ENCODE measurements around the gene ATP6V1F. TPM values are rescaled to one million over a fixed set of nuclear protein-coding genes. Genes with fewer than 3 reads are reported as not detected.

ATP6V1F gene
- polyA plus RNA-seq, 3 donors = 213 to 268 (median 215) TPM

DNA sequence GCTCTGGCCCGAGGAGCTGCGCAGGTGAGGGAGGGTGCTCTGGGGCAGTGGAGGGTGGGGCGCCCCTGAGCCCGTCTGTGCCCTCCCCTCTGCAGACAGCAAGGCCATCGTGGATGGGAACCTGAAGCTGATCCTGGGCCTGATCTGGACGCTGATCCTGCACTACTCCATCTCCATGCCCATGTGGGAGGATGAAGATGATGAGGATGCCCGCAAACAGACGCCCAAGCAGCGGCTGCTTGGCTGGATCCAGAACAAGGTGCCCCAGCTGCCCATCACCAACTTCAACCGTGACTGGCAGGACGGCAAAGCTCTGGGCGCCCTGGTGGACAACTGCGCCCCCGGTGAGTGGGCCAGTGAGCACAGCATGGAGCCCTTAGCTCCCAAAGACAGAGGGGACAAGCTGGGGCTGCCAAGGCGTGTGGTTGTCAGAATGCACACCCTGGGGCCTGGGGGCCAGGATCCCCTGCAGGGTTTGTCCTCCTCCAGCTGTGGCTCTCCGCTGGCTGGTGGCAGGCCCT lies 27.4 kb upstream of the ATP6V1F start:
- no peak for DNase-seq (ENCODE audit: low read depth in 3 of 3, low spot score in 2 of 3)

DNA sequence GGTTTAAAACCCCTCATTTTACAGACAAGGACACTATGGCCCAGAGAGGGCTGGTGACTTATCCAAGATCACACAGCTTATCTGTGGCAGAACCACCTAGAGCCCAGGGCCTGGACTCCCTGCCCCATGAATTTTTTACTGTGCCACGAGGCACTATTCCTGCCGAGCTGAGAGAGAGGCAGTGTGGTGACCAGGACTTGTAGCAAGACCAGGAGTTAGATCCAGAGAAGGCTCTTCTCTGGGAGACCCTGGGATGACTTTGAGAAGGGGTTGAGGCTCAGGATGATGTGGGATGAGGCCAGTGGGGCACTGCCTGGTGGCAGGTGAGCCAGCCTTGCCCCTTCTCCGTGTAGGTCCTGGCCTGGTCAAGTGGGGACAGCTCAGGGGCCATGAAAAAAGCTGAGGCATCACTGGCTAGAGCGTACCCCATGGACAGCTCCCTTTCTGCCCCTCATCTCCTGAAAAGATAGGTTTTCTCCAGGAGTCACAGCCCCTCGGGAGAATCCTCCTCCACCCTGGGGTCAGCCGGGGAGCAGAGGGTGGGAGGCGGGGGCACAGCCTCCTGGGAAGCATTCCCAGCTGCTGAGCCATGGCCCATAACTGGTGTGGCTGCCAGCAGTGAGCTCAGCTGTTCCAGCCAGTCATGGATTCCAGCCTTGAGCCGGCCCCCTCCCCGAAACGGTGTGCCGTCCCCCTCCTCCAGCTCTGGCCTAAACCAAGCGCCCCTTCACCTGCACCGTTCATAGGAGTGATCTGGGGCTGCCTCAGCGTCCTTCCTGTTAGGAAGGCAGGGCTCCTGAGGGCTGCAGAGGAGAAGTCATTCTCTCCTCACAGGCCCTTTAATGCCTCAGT lies 26.6 kb upstream of the ATP6V1F start:
- no peak for DNase-seq (ENCODE audit: low read depth in 3 of 3, low spot score in 2 of 3)

DNA sequence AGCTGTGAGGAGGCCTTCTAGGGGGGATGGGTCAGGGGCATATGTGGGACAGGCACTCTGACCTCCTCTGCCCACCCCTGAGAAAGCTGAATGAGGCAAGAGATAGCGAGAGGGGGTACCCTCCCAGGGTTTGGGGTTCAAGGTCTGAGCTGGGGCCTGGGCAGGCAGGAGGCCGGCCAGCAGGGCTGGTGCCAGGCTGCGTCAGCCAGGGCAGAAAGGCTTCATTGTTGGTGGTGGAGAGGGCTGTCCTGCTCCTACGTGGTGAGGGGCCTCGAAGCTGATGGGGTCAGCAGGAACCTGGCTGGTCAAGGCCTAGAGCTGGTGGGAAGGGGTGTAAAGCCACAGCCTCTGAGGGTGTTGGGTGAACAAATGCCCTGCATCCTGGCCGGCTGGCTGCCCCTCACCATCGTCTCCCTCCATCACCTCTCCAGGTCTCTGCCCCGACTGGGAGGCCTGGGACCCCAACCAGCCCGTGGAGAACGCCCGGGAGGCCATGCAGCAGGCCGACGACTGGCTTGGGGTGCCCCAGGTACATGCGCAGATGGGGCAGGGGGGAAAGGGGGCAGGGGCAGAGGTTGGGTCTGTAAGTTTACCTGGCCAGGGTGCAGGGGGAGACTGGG lies 25.8 kb upstream of the ATP6V1F start:
- DNase-seq (ENCODE audit: low read depth in 3 of 3, low spot score in 2 of 3) = no peak

DNA sequence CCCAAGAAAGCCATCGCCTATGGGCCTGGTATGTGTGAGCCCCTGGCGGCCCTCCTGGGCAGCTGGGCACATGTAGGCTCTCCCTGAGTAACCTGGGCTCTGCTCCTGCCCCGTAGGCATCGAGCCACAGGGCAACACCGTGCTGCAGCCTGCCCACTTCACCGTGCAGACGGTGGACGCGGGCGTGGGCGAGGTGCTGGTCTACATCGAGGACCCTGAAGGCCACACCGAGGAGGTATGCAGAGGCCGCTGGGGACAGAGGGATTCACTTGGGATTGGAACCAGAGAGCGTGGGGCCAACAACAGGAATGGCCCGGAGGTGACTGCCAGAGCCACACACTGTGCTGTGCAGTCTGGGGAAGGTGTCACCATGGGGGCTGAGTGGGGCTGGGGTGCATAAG lies 25.1 kb upstream of the ATP6V1F start:
- DNase-seq (ENCODE audit: low read depth in 3 of 3, low spot score in 2 of 3) = no peak

DNA sequence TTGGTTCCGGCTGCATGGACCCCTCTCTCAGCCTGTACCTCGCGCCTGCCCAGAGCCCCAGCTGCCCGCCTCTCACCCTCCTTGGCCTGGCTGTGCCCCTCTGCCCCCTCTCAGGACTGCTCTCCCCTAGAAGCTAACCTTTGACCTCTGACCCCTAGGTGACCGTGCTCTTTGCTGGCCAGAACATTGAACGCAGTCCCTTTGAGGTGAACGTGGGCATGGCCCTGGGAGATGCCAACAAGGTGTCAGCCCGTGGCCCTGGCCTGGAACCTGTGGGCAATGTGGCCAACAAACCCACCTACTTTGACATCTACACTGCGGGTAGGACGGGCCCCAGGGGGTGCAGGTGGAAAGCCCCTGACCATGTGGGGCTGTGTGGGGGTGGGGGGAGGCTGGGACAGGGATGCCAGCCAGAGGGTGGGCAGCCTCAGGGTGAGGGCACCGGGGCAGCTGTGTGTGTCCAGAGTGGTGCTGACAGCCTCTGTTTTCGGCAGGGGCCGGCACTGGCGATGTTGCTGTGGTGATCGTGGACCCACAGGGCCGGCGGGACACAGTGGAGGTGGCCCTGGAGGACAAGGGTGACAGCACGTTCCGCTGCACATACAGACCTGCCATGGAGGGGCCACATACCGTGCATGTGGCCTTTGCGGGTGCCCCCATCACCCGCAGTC lies 24.4 kb upstream of the ATP6V1F start:
- no peak for DNase-seq (ENCODE audit: low read depth in 3 of 3, low spot score in 2 of 3)

DNA sequence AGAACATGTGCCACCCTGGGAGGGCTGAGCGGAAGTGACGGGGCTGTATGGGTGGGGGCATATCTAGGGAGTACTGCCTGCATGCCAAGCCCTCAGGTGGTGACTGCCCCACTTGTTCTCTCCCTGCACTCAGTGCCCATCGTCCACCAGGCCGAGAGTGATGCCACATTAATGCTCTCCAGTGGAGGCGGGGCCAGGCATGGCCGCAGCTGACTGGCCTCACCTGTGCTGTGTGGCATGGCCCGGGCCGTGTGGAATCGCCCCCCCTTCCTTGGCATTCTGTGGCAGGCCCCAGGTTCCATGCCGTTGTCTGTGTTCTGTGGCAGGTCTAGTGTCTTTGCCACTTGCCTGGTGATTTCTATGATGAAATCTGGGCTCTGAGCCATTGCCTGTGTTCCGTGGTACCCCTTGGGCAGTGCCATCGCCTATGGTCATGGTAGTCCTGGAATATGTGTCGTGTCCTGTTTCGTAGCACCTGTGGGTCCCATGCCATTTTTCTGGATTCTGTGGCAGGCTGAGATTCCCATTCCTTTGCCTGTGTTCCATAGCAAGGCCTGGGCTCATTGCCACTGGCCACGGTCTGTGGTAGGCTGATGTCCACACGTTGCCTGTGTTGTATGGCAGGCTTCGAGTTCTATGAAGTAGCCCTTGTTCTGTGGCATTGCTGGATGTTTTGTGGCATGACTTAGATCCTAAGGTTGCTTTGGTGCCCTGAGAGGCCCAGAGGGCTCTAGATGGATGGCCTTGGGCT lies 23.5 kb upstream of the ATP6V1F start:
- DNase-seq (ENCODE audit: low read depth in 3 of 3, low spot score in 2 of 3) = no peak

DNA sequence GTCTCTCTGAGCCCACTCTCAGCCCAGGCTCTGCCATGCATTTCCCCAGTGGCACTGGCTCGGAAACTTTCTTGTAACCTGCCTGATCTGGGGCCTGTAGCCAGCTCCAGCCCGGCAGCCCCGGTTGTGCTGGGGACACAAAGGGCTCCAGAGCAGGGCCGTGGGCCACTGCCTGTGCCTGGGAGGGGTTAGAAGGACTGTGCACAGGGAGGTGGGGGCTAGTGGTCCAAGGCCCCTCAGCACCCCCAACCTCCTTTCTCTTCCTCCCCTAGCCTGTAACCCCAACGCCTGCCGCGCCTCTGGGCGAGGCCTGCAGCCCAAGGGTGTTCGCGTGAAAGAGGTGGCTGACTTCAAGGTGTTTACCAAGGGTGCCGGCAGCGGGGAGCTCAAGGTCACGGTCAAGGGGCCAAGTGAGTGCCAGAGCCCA lies 22.9 kb upstream of the ATP6V1F start:
- DNase-seq (ENCODE audit: low read depth in 3 of 3, low spot score in 2 of 3) = no peak

DNA sequence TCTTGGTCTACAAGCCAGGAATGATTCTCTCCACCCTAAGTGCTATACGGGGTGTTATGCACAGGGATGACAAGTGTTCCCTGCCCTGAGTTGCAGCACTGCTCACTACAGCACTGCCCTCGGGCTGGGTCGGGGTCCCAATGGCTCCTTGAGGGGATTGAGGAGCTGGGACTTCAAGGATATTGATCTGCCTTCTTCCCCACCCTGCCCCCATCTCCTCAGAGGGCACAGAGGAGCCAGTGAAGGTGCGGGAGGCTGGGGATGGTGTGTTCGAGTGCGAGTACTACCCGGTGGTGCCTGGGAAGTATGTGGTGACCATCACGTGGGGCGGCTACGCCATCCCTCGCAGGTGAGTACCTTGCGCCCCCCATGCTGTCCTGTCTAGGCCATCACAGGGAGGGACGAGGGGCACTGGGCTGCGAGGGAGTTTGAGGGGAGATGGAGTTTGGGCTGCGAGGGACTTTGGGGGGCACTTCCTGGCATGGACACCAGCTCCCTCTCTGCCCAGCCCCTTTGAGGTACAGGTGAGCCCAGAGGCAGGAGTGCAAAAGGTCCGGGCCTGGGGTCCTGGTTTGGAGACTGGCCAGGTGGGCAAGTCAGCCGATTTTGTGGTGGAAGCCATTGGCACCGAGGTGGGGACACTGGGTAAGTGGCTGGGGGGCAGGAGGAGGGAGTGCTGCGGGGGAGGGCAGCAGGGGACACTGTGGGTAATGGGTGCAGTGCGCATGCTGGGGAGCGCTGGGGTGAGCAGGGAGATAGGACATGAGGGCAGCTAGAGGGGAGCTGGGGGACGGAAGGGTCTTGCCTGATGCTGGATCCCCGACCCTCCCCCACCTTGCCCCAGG lies 22.1 kb upstream of the ATP6V1F start:
- DNase-seq (ENCODE audit: low read depth in 3 of 3, low spot score in 2 of 3) = no peak

DNA sequence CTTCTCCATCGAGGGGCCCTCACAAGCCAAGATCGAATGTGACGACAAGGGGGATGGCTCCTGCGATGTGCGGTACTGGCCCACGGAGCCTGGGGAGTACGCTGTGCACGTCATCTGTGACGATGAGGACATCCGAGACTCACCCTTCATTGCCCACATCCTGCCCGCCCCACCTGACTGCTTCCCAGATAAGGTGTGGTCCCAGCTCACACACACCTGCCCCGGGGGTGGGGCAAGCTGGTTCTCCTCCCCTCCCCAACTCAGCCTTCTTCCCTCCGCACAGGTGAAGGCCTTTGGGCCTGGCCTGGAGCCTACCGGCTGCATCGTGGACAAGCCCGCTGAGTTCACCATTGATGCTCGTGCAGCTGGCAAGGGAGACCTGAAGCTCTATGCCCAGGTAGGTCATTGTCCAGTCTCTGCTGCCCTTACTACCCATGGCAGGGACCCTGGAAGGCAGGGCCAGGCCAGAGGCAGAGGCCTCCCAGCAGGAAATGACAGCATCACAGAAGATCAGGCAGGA lies 21.4 kb upstream of the ATP6V1F start:
- DNase-seq (ENCODE audit: low read depth in 3 of 3, low spot score in 2 of 3) = no peak

DNA sequence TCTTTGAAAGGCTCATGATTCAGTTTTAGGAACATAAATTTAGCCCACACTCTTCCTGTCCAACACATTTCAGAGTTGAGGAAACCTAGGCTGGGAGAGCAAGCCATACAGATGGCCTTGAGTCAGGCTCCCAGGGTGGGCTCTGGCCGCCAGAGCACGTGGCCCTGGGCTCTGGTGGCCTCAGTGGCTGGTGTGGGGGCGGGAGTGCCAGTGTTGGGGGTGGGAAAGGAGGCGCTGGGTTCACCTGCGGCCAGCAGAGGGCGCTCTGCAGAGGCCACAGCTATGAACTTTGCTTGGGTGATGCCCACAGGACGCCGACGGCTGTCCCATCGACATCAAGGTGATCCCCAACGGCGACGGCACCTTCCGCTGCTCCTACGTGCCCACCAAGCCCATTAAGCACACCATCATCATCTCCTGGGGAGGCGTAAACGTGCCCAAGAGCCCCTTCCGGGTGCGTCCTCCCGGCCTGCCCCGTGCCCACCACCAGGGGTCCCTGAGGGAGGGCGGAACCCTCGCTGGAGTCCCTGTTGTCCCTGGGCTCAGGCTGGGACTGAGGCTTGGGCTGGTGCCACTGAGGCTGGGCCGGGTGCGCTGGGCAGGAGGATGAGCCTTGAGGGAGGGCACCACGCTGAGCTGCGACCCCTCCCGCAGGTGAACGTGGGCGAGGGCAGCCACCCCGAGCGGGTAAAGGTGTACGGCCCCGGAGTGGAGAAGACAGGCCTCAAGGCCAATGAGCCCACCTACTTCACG lies 20.6 kb upstream of the ATP6V1F start:
- DNase-seq (ENCODE audit: low read depth in 3 of 3, low spot score in 2 of 3) = no peak

DNA sequence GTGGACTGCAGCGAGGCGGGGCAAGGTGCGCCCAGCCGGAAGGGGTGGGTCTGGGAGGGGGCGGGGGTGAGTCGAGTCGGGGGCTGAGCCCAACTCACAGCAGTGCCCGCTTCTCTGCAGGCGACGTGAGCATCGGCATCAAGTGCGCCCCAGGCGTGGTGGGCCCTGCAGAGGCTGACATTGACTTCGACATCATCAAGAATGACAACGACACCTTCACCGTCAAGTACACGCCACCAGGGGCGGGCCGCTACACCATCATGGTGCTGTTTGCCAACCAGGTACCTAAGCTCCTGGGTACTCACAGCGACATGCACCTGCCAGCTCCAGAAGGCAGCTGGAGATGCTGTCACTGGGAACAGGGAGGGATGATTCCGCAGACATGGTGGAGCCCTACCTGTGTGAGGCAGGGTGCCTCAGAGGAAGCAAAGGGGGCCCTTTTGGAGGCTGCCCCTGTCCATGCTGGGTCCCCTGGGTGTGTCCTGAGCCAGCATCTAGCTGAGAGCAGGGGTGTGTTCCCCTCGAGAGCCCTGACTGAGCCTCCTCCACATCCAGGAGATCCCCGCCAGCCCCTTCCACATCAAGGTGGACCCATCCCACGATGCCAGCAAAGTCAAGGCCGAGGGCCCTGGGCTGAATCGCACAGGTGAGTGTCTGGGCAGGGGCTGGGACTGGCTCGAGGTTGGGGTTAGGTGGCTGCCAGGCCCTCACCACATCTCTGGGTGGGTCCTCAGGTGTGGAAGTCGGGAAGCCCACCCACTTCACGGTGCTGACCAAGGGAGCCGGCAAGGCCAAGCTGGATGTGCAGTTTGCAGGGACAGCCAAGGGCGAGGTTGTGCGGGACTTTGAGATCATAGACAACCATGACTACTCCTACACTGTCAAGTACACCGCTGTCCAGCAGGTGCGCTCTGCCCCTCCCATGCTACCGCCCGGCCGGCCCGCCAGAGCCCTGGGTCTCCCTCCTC lies 19.7 kb upstream of the ATP6V1F start:
- no peak for DNase-seq (ENCODE audit: low read depth in 3 of 3, low spot score in 2 of 3)

DNA sequence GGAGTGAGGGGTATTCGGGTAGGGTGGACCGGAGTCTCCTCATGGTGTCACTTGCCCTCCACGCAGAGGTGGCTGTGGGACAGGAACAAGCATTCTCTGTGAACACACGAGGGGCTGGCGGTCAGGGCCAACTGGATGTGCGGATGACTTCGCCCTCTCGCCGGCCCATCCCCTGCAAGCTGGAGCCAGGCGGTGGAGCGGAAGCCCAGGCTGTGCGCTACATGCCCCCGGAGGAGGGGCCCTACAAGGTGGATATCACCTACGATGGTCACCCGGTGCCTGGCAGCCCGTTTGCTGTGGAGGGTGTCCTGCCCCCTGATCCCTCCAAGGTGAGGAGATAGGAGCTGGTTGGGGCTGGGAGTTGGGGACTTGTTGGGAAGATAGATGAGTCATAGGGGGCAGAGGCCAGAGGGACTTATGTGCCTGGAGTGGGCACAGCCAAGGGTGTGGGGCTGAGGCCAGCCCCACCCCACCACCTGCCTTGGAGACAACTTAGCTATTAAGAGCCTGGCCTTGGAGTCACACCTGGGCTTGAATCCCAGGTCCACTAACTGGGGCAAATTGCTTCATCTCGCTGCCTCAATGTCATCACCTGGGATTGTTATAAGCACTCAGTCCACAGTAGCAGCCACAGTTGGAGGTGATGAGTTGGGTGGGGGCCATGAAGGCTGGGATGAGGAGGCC lies 18.6 kb upstream of the ATP6V1F start:
- DNase-seq (ENCODE audit: low read depth in 3 of 3, low spot score in 2 of 3) = no peak

DNA sequence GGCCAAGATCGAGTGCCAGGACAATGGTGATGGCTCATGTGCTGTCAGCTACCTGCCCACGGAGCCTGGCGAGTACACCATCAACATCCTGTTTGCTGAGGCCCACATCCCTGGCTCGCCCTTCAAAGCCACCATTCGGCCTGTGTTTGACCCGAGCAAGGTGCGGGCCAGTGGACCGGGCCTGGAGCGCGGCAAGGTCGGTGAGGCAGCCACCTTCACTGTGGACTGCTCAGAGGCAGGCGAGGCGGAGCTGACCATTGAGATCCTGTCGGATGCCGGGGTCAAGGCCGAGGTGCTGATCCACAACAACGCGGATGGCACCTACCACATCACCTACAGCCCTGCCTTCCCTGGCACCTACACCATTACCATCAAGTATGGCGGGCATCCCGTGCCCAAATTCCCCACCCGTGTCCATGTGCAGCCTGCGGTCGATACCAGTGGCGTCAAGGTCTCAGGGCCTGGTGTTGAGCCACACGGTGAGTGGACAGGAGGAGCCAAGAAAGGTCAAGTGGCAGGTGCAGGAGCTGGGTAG lies 17.8 kb upstream of the ATP6V1F start:
- DNase-seq (ENCODE audit: low read depth in 3 of 3, low spot score in 2 of 3) = no peak

DNA sequence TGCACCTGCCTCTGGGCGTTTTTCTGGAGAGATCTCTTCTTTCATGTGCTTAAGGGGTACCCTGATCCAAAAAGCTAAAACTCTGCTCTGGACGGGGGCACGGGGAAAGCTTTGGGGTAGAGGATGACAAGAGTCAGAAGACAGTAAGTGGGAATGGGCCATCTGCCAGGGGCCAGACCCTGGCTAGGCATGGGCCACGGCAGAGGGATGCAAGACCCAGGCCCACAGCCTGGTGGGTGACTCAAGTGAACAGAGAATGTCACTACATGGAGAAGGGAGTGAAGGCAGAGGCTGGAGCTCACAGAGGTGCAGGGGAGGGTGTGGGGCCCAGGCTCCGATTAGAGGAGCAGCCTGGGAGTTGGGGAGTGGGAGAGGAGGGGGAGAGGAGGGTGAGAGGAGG lies 17.2 kb upstream of the ATP6V1F start:
- no peak for DNase-seq (ENCODE audit: low read depth in 3 of 3, low spot score in 2 of 3)

DNA sequence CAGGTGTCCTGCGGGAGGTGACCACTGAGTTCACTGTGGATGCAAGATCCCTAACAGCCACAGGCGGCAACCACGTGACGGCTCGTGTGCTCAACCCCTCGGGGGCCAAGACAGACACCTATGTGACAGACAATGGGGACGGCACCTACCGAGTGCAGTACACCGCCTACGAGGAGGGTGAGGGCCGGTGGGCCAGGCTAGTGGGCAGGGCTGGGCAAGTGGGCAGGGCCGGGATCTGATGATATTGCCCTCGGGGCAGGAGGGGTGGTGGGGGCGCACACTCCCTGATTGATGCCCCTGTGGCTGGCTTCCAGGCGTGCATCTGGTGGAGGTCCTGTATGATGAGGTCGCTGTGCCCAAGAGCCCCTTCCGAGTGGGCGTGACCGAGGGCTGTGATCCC lies 16.7 kb upstream of the ATP6V1F start:
- DNase-seq (ENCODE audit: low read depth in 3 of 3, low spot score in 2 of 3) = no peak

DNA sequence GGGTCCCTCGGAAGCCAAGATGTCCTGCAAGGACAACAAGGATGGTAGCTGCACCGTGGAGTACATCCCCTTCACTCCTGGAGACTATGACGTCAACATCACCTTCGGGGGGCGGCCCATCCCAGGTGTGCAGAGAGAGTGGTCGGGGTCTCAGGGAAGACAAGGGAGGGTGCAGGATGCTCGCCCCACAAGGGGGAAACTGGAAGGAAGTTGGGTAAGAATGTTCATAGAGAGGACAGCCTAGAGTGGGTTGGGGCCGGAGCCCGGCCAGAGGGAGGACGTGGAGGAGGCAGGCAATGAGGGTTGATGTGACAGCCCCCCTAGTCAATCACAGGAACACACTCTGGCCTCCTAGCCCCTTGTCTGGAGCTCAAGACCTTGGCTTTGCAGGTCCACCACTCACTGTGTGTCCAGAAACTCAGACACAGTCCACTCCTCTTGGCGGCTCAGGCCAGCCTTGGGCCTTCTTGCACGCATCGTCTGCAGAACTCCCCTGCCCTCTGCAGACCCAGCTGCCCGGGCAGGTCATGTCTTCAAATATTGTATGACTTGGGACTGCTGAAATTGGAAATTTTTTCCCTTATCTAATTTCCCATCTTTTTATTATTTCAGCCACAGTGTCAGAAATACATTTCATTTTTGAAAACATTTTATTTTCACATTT lies 15.7 kb upstream of the ATP6V1F start:
- DNase-seq (ENCODE audit: low read depth in 3 of 3, low spot score in 2 of 3) = no peak

All from right renal cortex interstitium (tissue), 3 donors.